Measurements from ENCODE around the gene TNFSF9. TPM values are rescaled to one million over a fixed set of nuclear protein-coding genes. Genes with fewer than 3 reads are reported as not detected.

TNFSF9 gene
- total RNA-seq, 2 donors from 2014 or later: 2.6 TPM; not detected in 1

- no peak for ATAC-seq
- DNase-seq: peak in 1 of 4 donors; percentile 48
- H3K27ac ChIP-seq: no peak overlapping the region
- intact Hi-C loops (cut with DNase I): loop anchor here (10.0 kb wide), 2 partner anchors 106 to 326 kb away; no protein-coding TSS in a partner anchor
- TF ChIP-seq CTCF (IDR thresholded peaks at IDR 0.05) (no peak), POLR2A (IDR thresholded peaks at IDR 0.05) (no peak)
- H3K4me1 ChIP-seq: peaks cover 14% of the 10 kb centered on the region
- H3K9me3 ChIP-seq: no peaks in the 10 kb centered on the region
- H3K27me3 ChIP-seq: peaks cover 0 to 15% of the 10 kb centered on the region in 2 donors
- H3K36me3 ChIP-seq (replicated peaks in 1 of 2; ENCODE audit: insufficient read depth in 1 of 2, low read depth in 2 of 2): no peaks in the 10 kb centered on the region
- 44 to 63% methylated on average over 9 of the region's 9 CpGs for WGBS, 2 donors
- H3K4me3 ChIP-seq: no peak overlapping the region
Observed at GRCh38 chr19:6528544-6529121, 2.2 kb upstream of the TNFSF9 start.

GRCh38 chr19:6529351-6529750, 1.5 kb upstream of the TNFSF9 start:
- WGBS, 2 donors: 46 to 57% methylated on average over 2 of the region's 2 CpGs
- intact Hi-C loops (cut with DNase I): loop anchor here (10.0 kb wide), 2 partner anchors 105 to 325 kb away; no protein-coding TSS in a partner anchor
- peaks cover 0 to 15% of the 10 kb centered on the region in 2 donors for H3K27me3 ChIP-seq
- peaks cover 15% of the 10 kb centered on the region for H3K4me1 ChIP-seq
- H3K4me3 ChIP-seq: no peak overlapping the region
- no peak overlapping the region for H3K27ac ChIP-seq
- ATAC-seq: no peak
- TF ChIP-seq CTCF (IDR thresholded peaks at IDR 0.05): no peak
- DNase-seq: no peak
- H3K9me3 ChIP-seq: no peaks in the 10 kb centered on the region
- no peaks in the 10 kb centered on the region for H3K36me3 ChIP-seq (replicated peaks in 1 of 2; ENCODE audit: insufficient read depth in 1 of 2, low read depth in 2 of 2)

GRCh38 chr19:6529937-6530385, 865 bp upstream of the TNFSF9 start:
- Histone ChIP-seq H3K9me3 (no peaks in the 10 kb centered on the region), H3K27ac (no peak overlapping the region), H3K27me3 (peaks cover 0 to 15% of the 10 kb centered on the region in 2 donors), H3K36me3 (replicated peaks in 1 of 2; ENCODE audit: insufficient read depth in 1 of 2, low read depth in 2 of 2) (no peaks in the 10 kb centered on the region), H3K4me3 (no peak overlapping the region), H3K4me1 (peaks cover 19% of the 10 kb centered on the region)
- no peak for TF ChIP-seq POLR2A (IDR thresholded peaks at IDR 0.05)
- TF ChIP-seq CTCF (IDR thresholded peaks at IDR 0.05): no peak
- WGBS, 2 donors: 43 to 58% methylated on average over 2 of the region's 2 CpGs
- intact Hi-C loops (cut with DNase I): loop anchor here (10.0 kb wide), 2 partner anchors 105 to 325 kb away; no protein-coding TSS in a partner anchor
- DNase-seq (no peak), ATAC-seq (no peak)

- no peaks in the 10 kb centered on the region for H3K36me3 ChIP-seq (replicated peaks in 1 of 2; ENCODE audit: insufficient read depth in 1 of 2, low read depth in 2 of 2)
- peak overlapping the region in 1 of 2 donors; percentile 12 for H3K4me3 ChIP-seq
- peaks cover 0 to 15% of the 10 kb centered on the region in 2 donors for H3K27me3 ChIP-seq
- no peaks in the 10 kb centered on the region for H3K9me3 ChIP-seq
- ATAC-seq: peak; percentile 61
- intact Hi-C loops (cut with DNase I): no loop called here
- no peak for DNase-seq
- no peak overlapping the region for H3K27ac ChIP-seq
- 10 to 30% methylated on average over 12 to 55 of the region's 57 CpGs for WGBS, 2 donors
- no peak for TF ChIP-seq POLR2A (IDR thresholded peaks at IDR 0.05)
- no peak for TF ChIP-seq CTCF (IDR thresholded peaks at IDR 0.05)
- peaks cover 19% of the 10 kb centered on the region for H3K4me1 ChIP-seq
Observed at GRCh38 chr19:6531163-6531955, 533 bp downstream of the TNFSF9 start.

Measured in body of pancreas (tissue), 4 donors.